Suppressor macrophage treated with lipopolysaccharide for 4 hours (primary cell): ENCODE measurements around the gene ABCG1.

Source experiments
- DNase-seq: peaks from one replicate; pipeline ENCODE4 v3.0.0-alpha.2; 2020

The ABCG1 gene

GRCh38 chr21:42215942-42216725 is 2.8 kb upstream of the ABCG1 start:
- DNase-seq: no peak

GRCh38 chr21:42216726-42217572 is 2.0 kb upstream of the ABCG1 start:
- DNase-seq: no peak

- DNase-seq: peak; percentile 30
Observed at GRCh38 chr21:42219606-42220137, 732 bp downstream of the ABCG1 start.

DNA sequence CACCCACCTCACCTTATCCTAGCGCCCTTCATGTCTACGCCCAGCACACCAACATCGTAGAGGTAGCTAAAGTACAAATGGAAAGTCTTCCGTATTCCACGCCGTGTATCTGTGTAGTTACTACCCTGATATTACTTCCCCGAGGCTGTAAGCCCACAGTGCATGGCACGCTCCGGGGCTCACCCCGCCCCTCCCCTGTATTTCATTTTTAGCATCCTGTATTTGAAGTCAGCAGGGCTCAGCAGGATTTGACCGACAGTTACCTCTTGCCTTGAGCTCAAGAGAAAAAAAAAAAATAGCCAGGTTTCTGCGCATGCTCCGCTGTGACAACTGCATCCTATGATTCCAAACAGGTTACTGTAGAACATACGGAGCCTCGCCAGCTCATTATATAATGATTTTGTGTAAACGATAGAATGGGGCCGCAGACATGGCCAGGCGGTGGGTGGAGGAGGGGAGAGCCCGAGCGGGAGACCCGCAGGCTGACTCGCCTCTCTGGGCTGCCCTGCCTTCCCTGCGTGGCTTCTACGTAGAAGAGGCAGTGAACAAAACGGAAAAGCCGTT is 1.3 kb downstream of the ABCG1 start:
- DNase-seq: peak; percentile 75

- peak; percentile 39 for DNase-seq
Observed at GRCh38 chr21:42221581-42222345, 2.8 kb downstream of the ABCG1 start.

DNA sequence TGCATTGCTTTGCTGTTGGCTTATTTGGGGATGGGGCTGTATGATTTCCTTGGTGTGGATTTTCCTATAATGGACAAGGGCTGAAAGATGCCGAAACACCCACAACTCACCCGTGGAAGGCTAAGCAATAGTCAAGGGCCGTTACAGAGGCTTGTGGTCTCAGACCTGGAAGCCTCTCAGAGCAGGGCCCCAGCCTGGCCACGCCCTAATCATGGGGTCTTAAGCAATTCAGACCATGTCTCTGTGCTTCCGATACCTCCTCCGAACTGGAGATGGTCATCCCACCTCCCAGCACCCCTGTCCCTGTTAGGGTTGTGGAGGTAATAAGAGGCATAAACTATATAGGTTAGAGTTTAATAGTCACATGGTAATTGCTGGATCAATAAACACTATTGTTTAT is 3.4 kb downstream of the ABCG1 start:
- no peak for DNase-seq

DNA sequence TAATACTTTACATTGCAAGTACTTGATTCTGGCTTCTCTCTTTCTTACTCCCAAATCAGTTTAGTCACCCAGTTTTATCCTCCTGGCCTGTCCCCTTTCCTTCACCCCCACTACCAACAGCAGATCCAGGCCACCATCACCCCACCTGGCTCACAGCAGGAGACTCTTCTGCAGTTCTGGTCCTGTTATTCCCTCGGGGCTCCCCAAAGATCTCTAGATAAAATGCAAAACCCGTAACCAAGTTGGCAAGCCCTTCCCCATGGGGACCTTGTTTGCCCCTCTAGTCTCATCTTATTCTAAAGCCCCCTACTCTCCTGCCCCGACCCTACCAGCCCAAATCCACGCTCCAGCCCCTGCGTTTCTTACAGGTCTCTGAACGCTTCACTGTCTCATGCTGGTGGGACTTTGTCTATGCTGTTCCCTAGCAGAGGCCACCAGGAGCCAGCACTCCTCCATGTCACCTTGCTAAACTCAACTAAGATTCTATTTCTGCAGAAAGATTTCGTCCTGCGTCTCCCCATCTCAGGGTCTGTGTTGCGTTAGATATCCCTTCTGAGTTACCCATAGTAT is 4.0 kb downstream of the ABCG1 start:
- no peak for DNase-seq

DNA sequence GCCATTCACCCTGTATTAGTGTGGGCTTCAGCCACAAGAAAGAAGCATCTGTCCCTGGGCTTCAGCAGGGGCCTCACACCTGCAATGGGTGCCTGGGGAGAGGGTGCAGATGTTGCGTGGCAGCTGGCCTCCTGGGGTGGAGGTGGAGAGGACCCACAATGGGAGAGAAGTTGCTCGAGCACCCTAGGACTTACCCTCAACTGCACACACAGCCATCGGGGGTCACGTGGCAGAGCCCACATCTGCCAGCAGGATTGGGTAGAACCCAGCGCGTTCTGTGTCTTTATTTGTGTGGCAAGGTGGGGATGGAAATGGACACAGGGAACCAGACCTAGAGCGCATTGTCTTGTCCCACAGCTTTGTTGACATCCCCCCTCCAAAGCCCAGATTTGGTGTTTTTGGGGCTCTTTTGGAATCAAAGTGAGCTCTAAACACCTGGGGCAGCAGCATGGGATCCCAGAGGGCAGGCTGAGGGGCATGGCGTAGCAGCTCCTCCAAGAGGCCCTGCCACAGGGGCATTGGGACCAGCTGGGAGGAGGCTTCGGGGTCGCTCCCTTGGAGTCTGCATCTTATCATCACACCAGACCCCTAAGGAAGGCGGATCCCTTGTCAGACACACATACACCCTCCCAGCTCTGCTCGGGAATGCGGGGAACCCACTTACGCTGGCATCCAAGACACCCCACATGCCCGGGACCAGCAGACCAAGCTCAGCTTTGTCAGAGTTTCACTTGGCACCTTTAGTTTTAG is 5.1 kb downstream of the ABCG1 start:
- DNase-seq: no peak

GRCh38 chr21:42225042-42225441 is 6.1 kb downstream of the ABCG1 start:
- DNase-seq: no peak

DNA sequence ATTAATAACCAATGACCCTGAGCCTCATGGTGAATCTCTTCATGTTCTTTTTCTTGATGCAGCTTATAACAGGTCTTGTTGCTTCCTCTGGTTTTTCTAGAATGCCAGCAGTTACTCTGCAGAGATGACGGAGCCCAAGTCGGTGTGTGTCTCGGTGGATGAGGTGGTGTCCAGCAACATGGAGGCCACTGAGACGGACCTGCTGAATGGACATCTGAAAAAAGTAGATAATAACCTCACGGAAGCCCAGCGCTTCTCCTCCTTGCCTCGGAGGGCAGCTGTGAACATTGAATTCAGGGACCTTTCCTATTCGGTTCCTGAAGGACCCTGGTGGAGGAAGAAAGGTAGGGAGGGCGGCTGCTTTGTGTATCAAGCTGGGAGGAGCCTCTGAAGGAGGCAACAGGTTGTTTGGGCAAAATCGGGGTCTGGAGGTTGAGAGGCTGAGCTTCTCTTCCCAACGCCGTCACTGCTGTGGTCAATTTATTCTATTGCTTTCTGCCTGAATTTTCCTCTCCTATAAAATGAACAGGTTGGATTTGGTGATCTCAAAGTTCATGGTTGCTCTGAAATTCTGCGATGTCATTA is 6.7 kb downstream of the ABCG1 start:
- DNase-seq: no peak

DNA sequence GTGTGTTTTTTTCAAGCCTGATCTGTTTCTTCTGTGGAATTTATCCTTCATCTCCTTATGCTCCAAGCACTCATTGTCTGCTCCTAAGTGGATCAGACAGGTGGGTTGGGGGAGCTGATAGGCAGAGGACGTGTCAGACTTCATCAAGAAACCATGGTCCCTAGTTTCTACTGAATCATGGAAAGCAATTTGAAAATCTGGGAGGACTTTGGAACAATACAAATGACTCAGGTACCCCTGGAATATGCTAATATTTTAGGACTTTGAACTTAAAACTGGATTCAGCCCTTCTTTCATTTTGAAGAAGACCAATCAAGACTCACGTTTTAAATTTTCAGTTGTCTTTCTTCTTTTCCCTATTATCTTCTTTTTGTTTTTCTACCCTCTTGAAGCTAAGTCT is 7.7 kb downstream of the ABCG1 start:
- DNase-seq: no peak

DNA sequence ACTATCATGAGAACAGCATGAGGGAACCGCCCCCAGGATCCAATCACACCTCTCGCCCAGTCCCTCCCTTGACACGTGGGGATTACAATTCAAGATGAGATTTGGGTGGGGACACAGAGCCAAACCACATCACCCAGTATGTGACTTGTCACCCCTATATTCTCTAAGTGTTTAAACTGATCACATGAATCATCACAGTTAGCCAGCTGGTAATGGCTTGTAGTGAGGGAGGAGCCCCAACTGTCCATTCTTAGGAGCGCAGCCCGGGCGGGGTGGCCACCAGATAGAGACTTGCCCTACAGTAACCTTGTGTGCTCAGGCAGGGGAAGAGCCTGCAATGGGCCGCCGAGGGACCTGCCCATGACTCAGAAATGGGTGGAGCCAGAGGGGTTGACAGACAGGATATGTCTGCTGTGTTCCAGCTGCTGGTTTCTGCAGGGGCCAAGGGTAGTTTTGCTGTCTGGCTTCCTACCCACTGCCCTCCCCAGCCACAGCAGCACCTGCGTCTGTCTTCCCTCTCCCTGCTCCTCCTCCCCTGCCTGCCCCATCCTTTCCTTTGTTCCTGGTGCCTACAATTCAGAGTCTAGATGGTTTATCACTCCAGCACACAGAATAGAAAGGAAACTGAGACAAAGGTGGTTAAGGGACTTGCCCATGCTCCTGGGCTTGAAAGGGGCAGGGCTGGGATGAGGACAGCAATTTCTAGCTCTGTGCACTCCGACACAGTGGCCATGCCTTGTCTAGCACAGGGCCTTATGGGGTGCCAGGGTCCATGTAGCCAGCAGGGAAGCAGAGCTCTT is 9.2 kb downstream of the ABCG1 start:
- DNase-seq: peak; percentile 96

- no peak for DNase-seq
Observed at GRCh38 chr21:42228709-42229220, 9.8 kb downstream of the ABCG1 start.

DNA sequence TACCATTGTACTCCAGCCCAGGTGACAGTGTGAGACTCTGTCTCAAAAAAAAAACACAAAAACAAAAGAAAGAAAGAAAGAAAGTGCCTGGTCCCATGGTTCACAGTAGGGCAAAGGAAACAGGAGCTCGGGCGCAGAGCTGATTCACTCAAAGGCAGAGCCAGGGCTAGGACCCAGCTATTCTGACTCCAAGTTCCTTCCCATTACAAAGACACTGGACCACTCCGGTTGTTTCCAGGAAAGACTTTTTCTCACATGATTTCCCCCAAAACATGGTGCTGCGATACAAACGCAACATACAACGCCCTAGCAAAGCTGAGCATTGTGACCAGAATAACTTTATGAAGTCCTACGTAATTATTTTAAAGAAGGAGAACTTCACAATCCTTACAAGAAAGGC is 10.7 kb downstream of the ABCG1 start:
- DNase-seq: no peak

DNA sequence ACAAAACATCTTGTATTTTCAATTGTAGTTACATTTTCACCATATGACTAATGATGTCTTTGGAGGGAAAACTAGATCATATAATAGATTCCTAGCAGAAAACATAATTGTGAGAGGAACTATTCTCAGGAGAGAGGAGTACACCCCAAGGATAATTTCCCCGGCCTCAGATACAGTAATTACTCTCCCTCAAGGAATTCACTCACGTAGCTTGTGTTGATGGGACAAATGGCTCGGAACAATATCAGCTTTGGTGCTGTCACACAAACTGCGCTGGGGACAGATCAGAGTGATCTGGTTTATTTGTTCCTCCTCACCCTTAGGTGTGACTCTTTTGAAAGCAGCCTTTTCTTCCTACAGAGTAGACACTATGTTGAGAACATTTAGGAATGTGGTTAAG is 11.2 kb downstream of the ABCG1 start:
- DNase-seq: no peak

- no peak for DNase-seq
Observed at GRCh38 chr21:42230636-42231035, 11.7 kb downstream of the ABCG1 start.

- DNase-seq: no peak
Observed at GRCh38 chr21:42231756-42232155, 12.8 kb downstream of the ABCG1 start.

- no peak for DNase-seq
Observed at GRCh38 chr21:42232176-42232825, 13.4 kb downstream of the ABCG1 start.
